Measurements from ENCODE around the gene PIK3CB.

GRCh38 chr3:138684396-138684795 is 150.3 kb downstream of the PIK3CB start:
- TF ChIP-seq CTCF (IDR thresholded peaks at IDR 0.05), result no peak
- no peak for TF ChIP-seq POLR2A (IDR thresholded peaks at IDR 0.05)
- no peak for TF ChIP-seq EP300 (IDR thresholded peaks at IDR 0.05)
